DMS 273 treated with DMSO at 0.1 percent for 48 hours (cell line): ENCODE data around the gene HEPHL1.

ENCODE experiments used
- DNase-seq: peaks from one replicate; lab custom pipeline; 2025; lab: John Stamatoyannopoulos, UW

Gene HEPHL1

DNA sequence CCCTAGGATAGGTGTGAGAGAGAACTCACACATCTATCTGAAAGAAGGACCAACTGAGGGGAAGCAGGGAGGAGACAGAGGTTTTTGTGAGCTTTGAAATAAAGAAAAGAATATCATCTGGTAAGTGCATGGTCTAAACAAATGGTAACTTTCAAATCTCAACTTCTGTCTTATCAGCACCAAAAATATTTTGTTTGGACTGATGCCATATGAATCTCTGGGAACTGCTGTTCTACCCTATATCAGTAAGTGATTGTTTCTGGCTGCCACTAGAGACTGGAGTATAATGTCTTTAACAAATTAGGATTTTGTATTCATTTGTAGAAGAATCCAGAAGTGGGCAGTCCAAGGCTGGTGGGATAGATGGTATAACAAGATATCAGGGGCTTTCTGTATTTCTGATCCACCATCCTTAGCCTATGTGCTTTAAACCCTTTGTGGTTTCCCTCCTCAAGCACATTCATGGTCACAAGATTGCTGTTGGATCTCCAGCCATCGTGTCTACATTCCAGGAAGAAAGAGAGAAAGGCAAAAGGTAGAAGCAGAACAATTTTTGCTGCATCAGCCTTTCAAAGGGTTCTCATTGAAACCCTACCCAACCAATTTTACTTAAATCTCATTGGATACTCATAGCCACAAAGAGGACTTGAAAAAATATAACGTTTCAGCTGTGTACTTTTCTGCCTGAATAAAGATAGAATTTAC, 4.7 kb downstream of the HEPHL1 start:
- no peak for DNase-seq

DNA sequence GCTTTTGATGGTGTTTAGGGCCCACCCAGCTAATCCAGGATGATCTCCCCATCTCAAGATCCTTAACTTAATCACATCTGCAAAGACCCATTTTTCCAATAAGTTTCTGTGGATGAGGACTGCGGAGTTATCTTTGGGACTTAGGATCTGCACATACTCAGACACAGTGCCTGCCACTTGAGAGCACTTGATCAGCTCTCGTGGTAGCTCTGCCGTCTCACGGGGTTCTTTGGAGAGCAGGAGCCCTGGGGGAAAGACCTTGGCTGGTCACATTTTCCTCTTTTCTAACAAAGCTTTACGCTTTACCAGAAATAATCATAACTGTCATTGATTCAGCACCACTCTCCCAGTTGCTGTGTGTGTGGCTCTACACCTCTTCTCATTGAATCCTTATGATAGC, 6.1 kb downstream of the HEPHL1 start:
- DNase-seq = no peak

DNA sequence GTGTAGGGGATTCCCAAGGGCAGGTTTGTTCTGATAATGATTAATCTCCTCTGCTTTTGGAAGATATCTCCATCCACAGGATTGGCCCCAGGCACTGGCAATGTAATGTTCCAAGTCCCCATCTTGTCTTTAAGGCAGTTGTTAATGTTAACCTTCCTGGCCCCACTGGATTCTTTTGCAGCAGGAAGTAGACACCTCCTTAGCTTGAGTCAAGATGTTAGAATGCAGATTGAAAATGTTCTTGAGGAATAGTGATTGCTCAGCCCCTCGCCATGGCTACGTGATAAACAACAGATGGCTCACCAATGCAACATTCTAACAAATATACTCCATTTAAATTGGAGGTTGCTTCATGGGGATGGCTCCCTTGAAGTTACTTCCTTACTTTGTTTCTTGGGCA, 7.3 kb downstream of the HEPHL1 start:
- no peak for DNase-seq

- no peak for DNase-seq
These were observed 8.9 kb downstream of the HEPHL1 start for GRCh38 chr11:94030059-94030458.

GRCh38 chr11:94031625-94032024, 10.5 kb downstream of the HEPHL1 start:
- no peak for DNase-seq

GRCh38 chr11:94032066-94032465, 10.9 kb downstream of the HEPHL1 start:
- no peak for DNase-seq

DNA sequence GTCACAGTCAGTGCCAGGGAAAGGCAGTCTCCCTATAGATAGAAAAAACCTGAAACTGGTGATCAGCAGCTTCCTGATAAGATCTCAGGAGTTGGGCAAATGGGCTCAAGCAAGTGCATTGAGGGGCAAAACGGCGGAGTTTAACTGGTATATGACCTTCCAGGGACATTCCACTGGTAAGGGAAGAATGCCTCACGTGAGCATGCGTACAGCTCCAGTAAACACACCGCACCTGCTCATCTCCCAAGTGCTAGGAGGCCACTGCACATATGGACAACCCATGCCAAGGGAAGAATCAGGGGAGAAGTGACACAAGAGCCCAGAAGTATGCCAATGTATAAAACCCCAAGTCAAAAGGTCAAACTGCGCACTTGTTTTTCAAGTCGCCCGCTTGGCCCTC, 11.6 kb downstream of the HEPHL1 start:
- no peak for DNase-seq

- no peak for DNase-seq
These were observed 13.1 kb downstream of the HEPHL1 start for GRCh38 chr11:94034207-94034606.

- no peak for DNase-seq
These were observed 14.9 kb downstream of the HEPHL1 start for GRCh38 chr11:94036096-94036495.

GRCh38 chr11:94043241-94043640, 22.1 kb downstream of the HEPHL1 start:
- DNase-seq = no peak

DNA sequence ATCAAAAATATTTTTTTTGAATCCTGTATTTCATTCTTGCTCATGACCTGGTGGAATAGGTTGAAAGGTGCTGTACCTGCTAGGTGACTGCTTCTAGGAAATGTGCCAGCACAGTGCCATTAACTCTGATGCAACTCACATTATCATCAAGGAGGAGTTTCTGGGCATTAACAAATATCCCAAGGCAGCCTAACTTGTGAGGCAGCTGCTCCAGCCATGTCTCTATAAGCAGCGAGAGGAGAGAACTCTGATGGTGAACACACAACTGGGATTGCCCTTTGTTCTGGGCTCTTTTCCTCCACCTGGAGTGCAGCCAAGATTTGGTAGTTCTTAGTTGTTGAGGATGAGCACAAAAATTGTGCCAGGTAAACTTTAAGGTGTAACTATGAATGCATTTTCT, 25.6 kb downstream of the HEPHL1 start:
- no peak for DNase-seq

DNA sequence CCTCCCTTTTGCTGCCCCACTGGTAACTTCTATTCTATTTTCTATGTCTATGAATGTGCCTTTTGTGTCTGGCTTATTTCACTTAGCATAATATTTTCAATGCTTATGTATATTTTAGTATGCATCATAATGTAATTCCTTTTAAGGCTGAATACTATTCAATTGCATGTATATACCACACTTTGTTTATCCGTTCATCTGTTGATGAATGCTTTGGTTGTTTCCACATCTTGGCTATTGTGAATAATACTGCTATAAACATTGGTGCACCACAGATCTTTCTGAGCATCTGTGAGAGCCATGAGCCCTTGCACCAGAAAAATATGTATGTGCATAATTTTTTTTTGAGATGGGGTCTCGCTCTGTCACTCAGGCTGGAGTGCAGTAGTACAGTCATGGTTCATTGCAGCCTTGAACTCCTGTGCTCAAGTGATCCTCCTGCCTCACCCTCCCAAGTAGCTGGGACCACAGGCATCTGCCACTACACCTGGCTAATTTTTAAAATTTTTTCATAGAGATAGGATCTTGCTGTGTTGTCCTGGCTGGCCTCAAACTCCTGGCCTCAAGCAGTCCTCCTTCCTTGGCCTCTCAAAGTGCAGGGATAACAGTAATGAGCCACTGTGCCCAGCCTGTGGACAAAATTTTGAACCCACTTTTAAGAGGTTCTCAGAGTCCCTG, 27.0 kb downstream of the HEPHL1 start:
- DNase-seq = no peak

- no peak for DNase-seq
These were observed 28.2 kb downstream of the HEPHL1 start for GRCh38 chr11:94049351-94049750.

DNA sequence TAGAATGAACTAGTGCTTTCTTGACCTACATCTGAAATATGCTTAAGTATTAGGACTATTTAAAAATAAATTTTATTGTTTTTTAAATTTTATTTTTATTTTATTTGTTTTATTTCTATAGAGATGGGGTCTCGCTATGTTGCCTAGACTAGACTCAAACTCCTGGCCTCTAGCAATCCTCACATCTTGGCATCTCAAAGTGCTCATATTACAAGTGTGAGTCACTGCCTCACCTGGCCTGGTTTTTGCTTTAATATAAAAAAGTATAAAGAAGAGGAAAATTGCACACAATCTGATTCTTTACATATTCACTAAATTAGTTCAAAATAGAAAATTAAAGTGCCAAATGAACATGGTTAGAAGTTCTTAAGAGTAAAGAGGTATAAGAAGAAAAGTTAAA, 37.5 kb downstream of the HEPHL1 start:
- no peak for DNase-seq

DNA sequence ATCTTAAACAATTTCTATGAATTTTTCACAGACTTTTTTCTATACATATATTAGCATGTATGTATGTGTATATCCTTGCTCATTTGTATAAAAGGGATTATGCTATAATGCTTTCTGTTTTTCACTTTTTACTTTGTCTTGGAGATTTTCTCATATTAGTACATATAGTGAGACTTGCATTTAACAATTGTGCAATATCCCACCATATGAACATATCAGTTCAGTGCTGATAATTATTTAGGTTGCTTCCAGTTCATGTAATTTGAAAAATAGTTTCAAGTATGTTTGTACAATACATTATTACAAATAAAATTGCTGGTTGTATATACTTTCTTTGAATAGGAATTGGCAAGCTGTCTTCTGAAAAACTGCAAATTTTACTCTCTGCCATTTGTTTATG, 37.9 kb downstream of the HEPHL1 start:
- DNase-seq = no peak

- no peak for DNase-seq
These were observed 39.2 kb downstream of the HEPHL1 start for GRCh38 chr11:94060401-94060800.

DNA sequence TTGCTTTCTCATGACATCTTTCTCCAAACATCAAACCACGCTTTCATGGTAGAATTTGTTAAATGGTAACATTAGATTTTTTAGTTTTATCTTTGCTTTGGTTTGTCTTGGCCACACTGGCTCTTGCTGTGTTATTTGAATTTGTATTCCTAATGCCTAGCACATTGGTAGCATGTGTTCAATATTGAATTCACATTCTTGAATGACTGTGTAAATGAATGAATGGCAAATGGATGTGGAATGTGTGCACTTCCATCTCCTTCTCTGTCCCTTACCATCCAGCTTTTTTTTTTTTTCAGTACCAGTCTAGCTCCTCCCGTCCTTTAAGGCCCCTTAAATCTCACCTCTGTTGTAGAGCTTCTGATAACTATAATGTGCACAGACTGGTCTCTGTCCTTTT, 41.2 kb downstream of the HEPHL1 start:
- DNase-seq = no peak

- DNase-seq = no peak
These were observed 45.8 kb downstream of the HEPHL1 start for GRCh38 chr11:94066901-94067429.

GRCh38 chr11:94068764-94069163, 47.6 kb downstream of the HEPHL1 start:
- no peak for DNase-seq

DNA sequence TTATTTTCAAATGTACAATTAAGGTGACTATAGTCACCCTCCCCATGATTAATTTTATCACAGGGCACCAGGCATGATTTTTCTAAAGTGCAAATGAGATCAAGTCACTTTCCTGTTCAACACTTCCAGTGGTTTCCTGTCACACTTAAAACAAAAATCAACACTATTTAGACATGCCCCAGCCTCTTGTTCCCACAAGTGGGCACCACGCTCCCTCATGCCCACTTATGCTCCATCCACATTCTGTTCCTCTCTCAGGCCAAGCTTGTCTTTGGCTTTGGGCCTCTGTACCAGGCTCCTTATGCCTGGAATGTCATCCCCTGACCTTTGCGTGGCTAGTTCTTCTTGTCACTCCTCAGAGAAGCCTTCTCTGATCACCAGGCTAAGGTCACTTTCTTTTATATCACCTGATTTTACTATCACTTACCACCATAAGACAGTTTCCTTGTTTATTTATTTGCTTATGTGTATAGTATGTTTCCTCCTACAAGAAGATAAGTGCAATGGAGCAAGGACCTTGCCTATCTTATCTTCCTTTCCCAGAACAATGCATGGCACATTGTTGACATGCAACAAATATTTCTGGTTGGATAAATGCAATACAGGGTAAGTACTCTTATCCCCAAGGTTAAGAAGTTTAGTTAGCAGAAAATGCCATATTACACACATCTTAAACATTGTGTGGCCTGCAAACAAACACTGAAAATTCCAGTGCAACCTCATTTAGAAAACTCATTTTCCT, 56.6 kb downstream of the HEPHL1 start:
- no peak for DNase-seq

DNA sequence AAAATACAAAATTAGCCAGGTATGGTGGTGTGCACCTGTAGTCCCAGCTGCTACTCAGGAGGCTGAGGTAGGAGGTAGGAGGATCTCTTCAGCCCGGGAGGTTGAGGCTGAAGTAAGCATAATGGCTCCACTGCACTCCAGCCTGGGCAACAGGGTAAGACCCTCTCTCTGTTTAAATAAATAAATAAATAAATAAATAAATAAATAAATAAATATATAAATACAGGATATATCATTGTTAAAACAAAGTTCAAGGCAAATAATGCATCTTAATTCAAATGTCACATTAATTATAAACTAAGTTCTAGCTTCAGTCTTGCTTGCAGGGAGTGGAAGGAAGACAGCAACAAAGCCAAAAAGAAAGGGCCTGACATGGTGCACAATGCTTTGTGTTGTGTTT, 63.0 kb downstream of the HEPHL1 start:
- DNase-seq = no peak

DNA sequence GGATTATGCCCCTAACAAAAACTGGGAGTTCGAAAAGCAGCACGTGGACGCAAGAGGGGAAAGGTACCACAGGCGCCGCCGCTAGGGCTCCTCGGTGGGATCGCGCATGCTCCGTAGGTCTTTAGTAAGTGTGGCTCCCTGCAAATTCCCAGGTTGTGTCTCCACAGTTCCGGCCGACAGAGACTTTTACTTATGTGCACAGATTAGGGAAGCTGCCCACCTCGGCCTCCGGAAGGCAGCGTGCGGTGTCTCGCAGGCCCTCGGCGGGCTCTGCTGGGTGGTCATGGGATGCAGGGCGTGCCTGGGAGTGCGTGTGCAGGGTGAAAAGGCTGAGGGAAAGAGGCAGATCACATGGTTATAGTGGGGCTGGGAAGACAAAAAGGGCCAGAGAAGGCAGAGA, 67.8 kb downstream of the HEPHL1 start:
- no peak for DNase-seq

GRCh38 chr11:94089341-94089740, 68.2 kb downstream of the HEPHL1 start:
- no peak for DNase-seq
